H9 (cell line): Measurements from ENCODE around the gene C1D. TPM values are rescaled to one million over a fixed set of nuclear protein-coding genes. Genes with fewer than 3 reads are reported as not detected.

Source experiments
- DNase-seq: peaks from one replicate; pipeline ENCODE4 v3.0.0-alpha.2; 2017
- H2AFZ ChIP-seq: one replicate; pipeline ENCODE4 v1.6.1; 2013; ENCODE audit warnings: mild to moderate bottlenecking, low read length, control low read depth, moderate library complexity
- H2AK5ac ChIP-seq: 2 replicates; pipeline ENCODE4 v1.6.1; 2013; ENCODE audit warnings: low read length, control low read depth, mixed read lengths; ENCODE audit not compliant: insufficient read length
- H2BK120ac ChIP-seq: one replicate; pipeline ENCODE4 v1.6.1; 2013; ENCODE audit warnings: low read depth, mild to moderate bottlenecking, low read length, control low read depth, inconsistent platforms; ENCODE audit not compliant: poor library complexity, severe bottlenecking
- H2BK12ac ChIP-seq: 2 replicates; pipeline ENCODE4 v1.6.1; 2013; ENCODE audit warnings: low read length, control low read depth, mixed read lengths, low read depth; ENCODE audit not compliant: insufficient read length
- H2BK15ac ChIP-seq: 2 replicates; pipeline ENCODE4 v1.6.1; 2013; ENCODE audit warnings: low read depth, low read length, control low read depth
- H2BK20ac ChIP-seq: one replicate; pipeline ENCODE4 v1.6.1; 2013; ENCODE audit warnings: low read depth, mild to moderate bottlenecking, low read length, control low read depth, inconsistent platforms; ENCODE audit not compliant: poor library complexity, severe bottlenecking
- H2BK5ac ChIP-seq: 2 replicates; pipeline ENCODE4 v1.6.1; 2013; ENCODE audit warnings: low read length, control low read depth, mixed read lengths; ENCODE audit not compliant: insufficient read length
- H3K14ac ChIP-seq: 2 replicates; pipeline ENCODE4 v1.6.1; 2013; ENCODE audit warnings: low read length, control low read depth; ENCODE audit not compliant: insufficient read depth
- H3K18ac ChIP-seq: 2 replicates; pipeline ENCODE4 v1.6.1; 2013; ENCODE audit warnings: low read depth, mild to moderate bottlenecking, mixed read lengths, low read length, control low read depth; ENCODE audit not compliant: insufficient read length
- H3K23ac ChIP-seq: 2 replicates; pipeline ENCODE4 v1.6.1; 2013; ENCODE audit warnings: low read length, control low read depth, mixed read lengths, low read depth; ENCODE audit not compliant: insufficient read length
- H3K23me2 ChIP-seq: 2 replicates; pipeline ENCODE4 v1.6.1; 2013; ENCODE audit warnings: low read depth, mild to moderate bottlenecking, mixed read lengths, low read length, control low read depth; ENCODE audit not compliant: insufficient read length, poor library complexity, severe bottlenecking
- H3K27ac ChIP-seq: 2 replicates; pipeline ENCODE4 v1.5.1; 2013; ENCODE audit warnings: low read length, control low read depth, mixed read lengths, low read depth; ENCODE audit not compliant: insufficient read length
- H3K27me3 ChIP-seq: 2 replicates; pipeline ENCODE4 v1.6.1; 2013; ENCODE audit warnings: low read length, control low read depth, inconsistent platforms; ENCODE audit not compliant: insufficient read depth
- H3K4ac ChIP-seq: 2 replicates; pipeline ENCODE4 v1.6.1; 2013; ENCODE audit warnings: low read depth, mild to moderate bottlenecking, control low read depth, inconsistent platforms, low read length, moderate library complexity
- H3K4me1 ChIP-seq: 2 replicates; pipeline ENCODE4 v1.6.1; 2013; ENCODE audit warnings: low read length, control low read depth, inconsistent platforms; ENCODE audit not compliant: insufficient read depth
- H3K4me2 ChIP-seq: 2 replicates; pipeline ENCODE4 v1.6.1; 2013; ENCODE audit warnings: low read length, control low read depth, mixed read lengths; ENCODE audit not compliant: insufficient read length, insufficient read depth
- H3K56ac ChIP-seq: 2 replicates; pipeline ENCODE4 v1.6.1; 2013; ENCODE audit warnings: low read depth, mild to moderate bottlenecking, mixed read lengths, low read length, control low read depth; ENCODE audit not compliant: insufficient read length
- H3K79me1 ChIP-seq: 2 replicates; pipeline ENCODE4 v1.6.1; 2013; ENCODE audit warnings: low read depth, mild to moderate bottlenecking, moderate library complexity, low read length, control low read depth, inconsistent platforms; ENCODE audit not compliant: insufficient read depth, poor library complexity, severe bottlenecking
- H3K79me2 ChIP-seq: 2 replicates; pipeline ENCODE4 v1.6.1; 2013; ENCODE audit warnings: low read length, control low read depth, inconsistent platforms; ENCODE audit not compliant: insufficient read depth
- H3K9ac ChIP-seq: 2 replicates; pipeline ENCODE4 v1.6.1; 2013; ENCODE audit warnings: low read length, control low read depth, mixed read lengths; ENCODE audit not compliant: insufficient read length; ENCODE audit errors: extremely low read depth
- H3K9me3 ChIP-seq: one replicate; pipeline ENCODE4 v1.6.1; 2013; ENCODE audit warnings: low read depth, low read length, inconsistent platforms; ENCODE audit not compliant: control insufficient read depth
- H3T11ph ChIP-seq: one replicate; pipeline ENCODE4 v1.6.1; 2013; ENCODE audit warnings: mild to moderate bottlenecking, low read length, control low read depth, inconsistent platforms
- H4K20me1 ChIP-seq: one replicate; pipeline ENCODE4 v1.6.1; 2013; ENCODE audit not compliant: control insufficient read depth, insufficient read length, insufficient read depth
- H4K5ac ChIP-seq: 2 replicates; pipeline ENCODE4 v1.6.1; 2013; ENCODE audit warnings: low read depth, mild to moderate bottlenecking, mixed read lengths, low read length, control low read depth; ENCODE audit not compliant: insufficient read length
- H4K8ac ChIP-seq: replicated peaks from 2 replicates; pipeline ENCODE4 v1.6.1; 2013; ENCODE audit warnings: low read length, control low read depth, mixed read lengths, low read depth; ENCODE audit not compliant: insufficient read length
- H4K91ac ChIP-seq: 2 replicates; pipeline ENCODE4 v1.6.1; 2013; ENCODE audit warnings: low read depth, mild to moderate bottlenecking, moderate library complexity, mixed read lengths, low read length, control low read depth; ENCODE audit not compliant: insufficient read length
- H3K27ac Mint-ChIP-seq, 3 experiments: 2 replicates in 2 of 3; 3 replicates in 1 of 3; pipeline ENCODE4 v1.8.0; 2020 to 2021; ENCODE audit warnings: mixed read lengths in 3 of 3, mild to moderate bottlenecking in 1 of 3, moderate library complexity in 1 of 3
- H3K27me3 Mint-ChIP-seq: 2 replicates; pipeline ENCODE4 v1.8.0; 2021; ENCODE audit warnings: low read depth, mild to moderate bottlenecking, moderate library complexity, mixed read lengths
- H3K36me3 Mint-ChIP-seq, 3 experiments: 2 replicates in 2 of 3; 3 replicates in 1 of 3; pipeline ENCODE4 v1.8.0; 2020 to 2021; ENCODE audit warnings: low read depth in 3 of 3, mixed read lengths in 3 of 3; ENCODE audit not compliant: insufficient read depth in 1 of 3
- H3K4me1 Mint-ChIP-seq, 2 experiments: 2 replicates each; pipeline ENCODE4 v1.8.0; 2020; ENCODE audit warnings: mixed read lengths in 2 of 2
- H3K4me3 Mint-ChIP-seq, 2 experiments: 2 replicates in 1 of 2; 3 replicates in 1 of 2; pipeline ENCODE4 v1.8.0; 2020 to 2021; ENCODE audit warnings: mild to moderate bottlenecking in 2 of 2, mixed read lengths in 2 of 2, moderate library complexity in 1 of 2
- H3K9me3 Mint-ChIP-seq, 2 experiments: 2 replicates in 1 of 2; 3 replicates in 1 of 2; pipeline ENCODE4 v1.8.0; 2020; ENCODE audit warnings: mild to moderate bottlenecking in 2 of 2, mixed read lengths in 2 of 2, moderate library complexity in 1 of 2
- CTCF ChIP-seq: fragments of 200-600 bp; sonication (generic); conservative IDR thresholded peaks from 3 replicates; pipeline ENCODE4 v1.8.0; 2021; ENCODE audit warnings: antibody characterized with exemption, mild to moderate bottlenecking
- WGBS: extraction: QIAGEN DNeasy Blood & Tissue Kit; methylation state at CpG from one replicate; pipeline ENCODE4 v1.1.7; 2013; ENCODE audit warnings: missing lambda C conversion rate, low lambda C conversion rate, mixed read lengths; ENCODE audit not compliant: insufficient read length; ENCODE audit errors: extremely low coverage; 5-methylcytosine and 5-hydroxymethylcytosine counted together
- total RNA-seq: library from RNA; stranded (reverse); gene quantifications from 2 replicates; pipeline ENCODE4 v1.2.1, GENCODE V29; 2021

C1D gene
- total RNA-seq, 1 experiment from 2014 or later: 19.7 TPM

- no CpG with 5 or more reads among the region's 4 CpGs for WGBS
- no peak overlapping the region for H2BK20ac ChIP-seq
- no peak for DNase-seq
These were observed 23.4 kb upstream of the C1D start for GRCh38 chr2:68086166-68086565.

More at GRCh38 chr2:68086166-68086565, 23.4 kb upstream of the C1D start:
- Histone ChIP-seq H3K18ac (no peak overlapping the region), H2BK12ac (no peak overlapping the region), H3K79me1 (no peaks in the 10 kb centered on the region), H3K79me2 (no peaks in the 10 kb centered on the region), H3K9me3 (no peaks in the 10 kb centered on the region), H2AK5ac (no peak overlapping the region), H2AFZ (no peak overlapping the region), H3K4ac (no peak overlapping the region), H3K4me2 (no peak overlapping the region), H2BK120ac (no peak overlapping the region), H4K5ac (no peak overlapping the region), H3K56ac (no peak overlapping the region), H3K14ac (no peak overlapping the region), H3K4me1 (no peaks in the 10 kb centered on the region), H3K23me2 (no peaks in the 10 kb centered on the region), H4K8ac (no peak overlapping the region), H3T11ph (no peak overlapping the region), H4K20me1 (no peaks in the 10 kb centered on the region), H3K27me3 (no peaks in the 10 kb centered on the region), H3K23ac (no peak overlapping the region), H2BK15ac (no peak overlapping the region), H3K27ac (no peak overlapping the region), H3K9ac (no peak overlapping the region), H2BK5ac (no peak overlapping the region), H4K91ac (no peak overlapping the region)
- Mint-ChIP-seq H3K27me3 (peaks cover 14% of the 10 kb centered on the region), H3K4me3 (no peak overlapping the region), H3K9me3 (no peaks in the 10 kb centered on the region), H3K4me1 (peaks cover 2 to 6% of the 10 kb centered on the region in 2 experiments; a peak in 2 of 4 replicates), H3K36me3 (no peaks in the 10 kb centered on the region), H3K27ac (no peak overlapping the region)
- no peak for TF ChIP-seq CTCF
